GF-D8 (cell line): Measurements from ENCODE around the gene SHE.

Experiments
- DNase-seq: peaks from one replicate; lab custom pipeline; 2025; lab: John Stamatoyannopoulos, UW

The SHE gene

DNA sequence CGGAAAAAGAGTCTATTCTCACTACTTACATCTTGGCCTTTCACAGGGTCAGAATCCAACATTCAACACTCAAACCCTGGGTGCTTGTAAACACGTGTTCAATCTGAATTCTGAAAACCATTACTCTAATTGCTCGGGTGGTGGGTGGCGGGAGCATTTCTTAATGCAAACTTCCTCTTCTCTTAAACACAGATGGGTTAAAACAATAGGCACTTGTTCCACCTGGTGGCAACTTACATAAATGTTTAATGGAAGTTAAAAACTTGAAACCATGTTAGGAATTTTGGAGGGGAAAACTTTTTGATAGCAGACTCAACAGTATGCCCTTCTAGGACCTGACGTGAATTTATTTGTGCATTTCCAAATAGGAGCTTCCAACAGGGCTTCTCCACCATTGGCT, 23.6 kb downstream of the SHE start:
- DNase-seq: peak; percentile 66

DNA sequence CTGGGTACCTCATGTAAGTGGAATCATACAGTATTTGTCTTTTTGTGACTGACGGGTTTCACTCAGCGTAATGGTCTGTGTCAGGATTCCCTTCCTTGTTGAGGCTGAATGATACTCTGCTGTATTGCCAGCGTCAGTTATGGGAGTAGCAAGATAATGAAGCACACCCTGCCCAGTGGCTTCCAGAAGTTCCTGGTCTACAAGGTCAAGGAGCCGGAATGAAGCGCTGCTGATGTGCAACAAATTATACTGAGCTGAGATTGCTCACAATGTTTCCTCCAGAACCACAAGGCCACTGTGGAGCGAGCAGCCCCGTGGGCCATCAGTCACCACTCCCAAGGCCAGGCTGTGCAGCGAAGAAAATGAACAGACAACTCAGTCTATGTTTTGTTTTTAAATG, 24.2 kb downstream of the SHE start:
- no peak for DNase-seq

DNA sequence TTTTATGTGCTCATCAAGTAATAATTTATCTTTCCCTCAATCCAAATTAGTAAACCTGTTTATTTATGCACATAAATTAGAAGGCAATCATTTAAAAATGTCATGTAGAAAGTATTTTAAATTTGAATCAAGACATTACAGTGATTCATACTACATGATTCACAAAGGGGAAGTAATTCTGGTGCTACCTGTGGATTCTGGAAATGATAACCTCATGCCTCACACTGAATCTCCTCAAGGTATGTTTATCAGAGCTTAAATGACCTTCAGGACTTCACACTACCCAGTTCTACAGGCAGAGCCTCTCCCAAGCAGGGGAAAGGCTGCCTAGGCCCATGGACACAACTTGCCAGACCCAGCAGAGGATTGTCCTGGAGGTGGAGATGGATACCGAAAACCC, 25.4 kb downstream of the SHE start:
- no peak for DNase-seq

DNA sequence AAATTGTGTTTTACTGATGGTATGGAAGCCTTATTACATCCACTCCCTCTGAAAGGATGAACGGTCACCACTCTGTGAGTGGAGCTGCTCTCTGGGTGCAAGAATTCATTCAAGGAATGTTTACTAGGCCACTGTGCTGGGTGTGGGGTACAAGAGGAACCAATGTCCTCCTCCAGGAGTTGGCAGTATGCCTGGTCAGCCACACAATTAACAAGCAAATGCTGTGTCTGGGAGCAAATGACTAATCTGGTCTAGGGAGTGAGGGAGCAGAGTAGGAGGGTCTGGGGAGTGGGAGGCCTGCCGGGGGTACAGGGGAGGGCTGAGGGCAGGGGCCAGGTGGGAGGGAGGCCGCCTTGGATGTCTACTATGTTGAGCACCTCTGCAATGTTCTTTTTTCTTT, 27.4 kb downstream of the SHE start:
- peak; percentile 21 for DNase-seq

DNA sequence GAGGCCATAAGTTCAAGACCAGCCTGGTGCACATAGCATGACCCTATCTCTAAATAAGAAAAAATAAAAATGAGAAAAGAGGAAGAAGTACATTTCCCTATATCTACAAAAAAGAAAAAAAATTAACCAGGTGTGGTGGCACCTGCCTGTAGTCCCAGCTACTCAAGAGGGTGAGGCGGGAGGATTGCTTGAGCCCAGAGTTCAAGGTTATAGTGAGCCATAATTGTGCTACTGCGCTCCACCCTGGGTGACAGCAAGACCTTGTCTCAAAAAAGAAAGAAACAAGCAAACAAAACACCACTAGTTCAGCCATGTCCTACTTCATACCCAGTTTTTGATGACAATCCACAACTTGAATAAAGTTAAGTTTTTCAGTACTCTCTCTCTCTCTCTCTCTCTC, 30.9 kb downstream of the SHE start:
- DNase-seq: no peak

DNA sequence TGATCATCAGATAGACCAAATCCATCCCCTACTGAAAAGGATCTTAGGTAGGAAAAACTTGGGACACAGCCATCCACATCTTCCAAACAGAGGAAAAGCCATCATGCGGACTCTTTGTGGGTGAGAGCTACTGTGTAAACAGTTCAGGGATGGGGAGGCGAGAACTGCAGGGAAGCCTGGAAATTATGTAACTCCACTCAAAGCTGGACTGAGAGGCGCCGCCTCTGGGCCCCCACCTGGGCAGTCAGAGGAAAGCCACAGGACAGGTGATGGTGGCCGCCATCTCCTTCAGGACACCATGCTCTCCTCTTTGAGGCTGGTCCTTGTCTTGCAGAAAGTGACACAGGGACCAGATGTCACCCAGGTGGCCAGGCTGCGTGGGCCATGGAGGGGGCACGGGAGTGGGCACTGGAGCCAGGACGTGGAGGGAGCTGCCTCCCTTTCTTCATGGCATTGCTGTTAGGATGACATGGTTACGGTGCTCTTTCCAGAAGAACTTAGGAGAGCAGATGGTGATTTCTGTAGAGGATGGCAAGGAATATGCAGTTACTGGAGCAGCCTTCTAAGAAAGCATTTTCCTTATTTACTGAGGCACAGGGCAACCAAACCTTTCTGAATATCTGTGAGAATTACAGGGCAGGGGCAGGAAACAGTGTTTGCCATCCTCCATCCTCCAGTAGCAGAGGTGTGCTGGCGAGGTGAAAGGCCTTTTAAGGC, 32.2 kb downstream of the SHE start:
- DNase-seq: no peak

DNA sequence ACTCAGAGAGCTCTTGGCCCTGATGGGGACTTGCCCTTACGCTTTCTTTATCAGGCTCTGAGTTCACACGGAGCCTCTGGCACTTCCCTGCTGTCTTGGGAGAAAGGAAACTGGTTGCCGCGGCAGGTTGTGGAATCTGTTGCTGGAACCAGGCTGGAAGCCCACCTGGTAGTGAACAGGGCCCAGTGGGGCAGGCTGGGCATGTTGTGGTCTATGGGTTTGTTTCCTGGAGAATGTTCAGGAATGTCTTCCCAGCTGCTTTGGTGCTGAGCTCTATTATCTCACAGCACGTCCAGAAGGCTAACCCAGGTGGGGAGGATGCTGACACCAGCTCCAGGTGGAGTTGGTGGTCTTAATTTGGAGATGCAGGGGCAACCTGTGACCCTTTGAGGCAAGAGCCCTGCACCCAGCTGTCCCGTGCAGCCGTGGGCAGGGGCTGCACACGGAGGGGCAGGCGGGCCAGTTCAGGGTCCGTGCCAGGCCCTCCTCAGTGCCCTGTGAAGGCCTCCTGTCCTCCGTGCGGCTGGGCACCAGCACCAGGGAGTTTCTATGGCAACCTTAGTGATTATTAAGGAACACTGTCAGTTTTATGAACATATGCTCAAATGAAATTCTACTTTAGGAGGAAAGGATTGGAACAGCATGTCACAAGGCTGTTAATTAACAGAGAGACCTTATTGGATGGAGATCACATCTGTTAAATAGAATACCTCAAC, 33.5 kb downstream of the SHE start:
- DNase-seq: no peak

DNA sequence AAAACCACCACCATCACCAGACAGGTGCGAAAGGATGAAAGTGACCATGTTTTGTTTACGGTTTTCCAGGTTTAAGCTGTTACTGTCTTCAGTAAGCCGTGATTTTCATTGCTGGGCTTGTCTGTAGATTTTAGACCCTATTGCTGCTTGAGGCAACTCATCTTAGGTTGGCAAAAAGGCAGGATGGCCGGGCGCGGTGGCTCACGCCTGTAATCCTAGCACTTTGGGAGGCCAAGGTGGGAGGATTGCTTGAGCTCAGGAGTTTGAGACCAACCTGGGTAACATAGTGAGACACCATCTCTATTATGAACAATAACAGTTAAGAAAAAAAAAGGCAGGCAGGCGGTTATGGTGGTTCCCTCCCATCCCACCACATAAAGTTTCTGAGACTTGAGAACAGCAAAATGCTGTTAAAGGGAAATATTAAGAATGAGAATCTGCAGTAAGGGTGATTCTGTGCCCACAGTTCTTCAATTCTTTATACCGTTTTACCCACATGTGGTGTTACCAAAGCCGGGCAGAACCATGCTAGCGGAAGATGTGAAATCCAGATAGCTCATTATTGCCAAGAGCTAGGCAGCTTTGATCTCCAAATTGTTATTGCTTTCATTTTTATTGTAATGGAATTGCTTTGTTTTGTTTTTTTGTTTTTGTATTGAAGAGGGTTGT, 34.6 kb downstream of the SHE start:
- DNase-seq: no peak

DNA sequence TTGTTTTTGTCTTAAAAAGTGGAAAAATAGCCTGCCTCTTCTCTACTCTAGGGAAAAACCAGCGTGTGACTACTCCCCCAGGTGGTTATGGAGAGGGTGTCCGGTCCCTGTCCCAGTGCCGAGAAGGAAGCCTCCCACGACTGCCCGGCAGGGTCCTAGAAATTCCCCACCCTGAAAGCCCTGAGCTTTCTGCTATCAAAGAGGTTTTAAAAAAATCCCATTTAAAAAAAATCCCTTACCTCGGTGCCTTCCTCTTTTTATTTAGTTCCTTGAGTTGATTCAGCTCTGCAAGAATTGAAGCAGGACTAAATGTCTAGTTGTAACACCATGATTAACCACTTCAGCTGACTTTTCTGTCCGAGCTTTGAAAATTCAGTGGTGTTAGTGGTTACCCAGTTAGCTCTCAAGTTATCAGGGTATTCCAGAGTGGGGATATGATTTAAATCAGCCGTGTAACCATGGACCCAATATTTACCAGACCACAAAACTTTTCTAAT, 35.2 kb downstream of the SHE start:
- DNase-seq: no peak

DNA sequence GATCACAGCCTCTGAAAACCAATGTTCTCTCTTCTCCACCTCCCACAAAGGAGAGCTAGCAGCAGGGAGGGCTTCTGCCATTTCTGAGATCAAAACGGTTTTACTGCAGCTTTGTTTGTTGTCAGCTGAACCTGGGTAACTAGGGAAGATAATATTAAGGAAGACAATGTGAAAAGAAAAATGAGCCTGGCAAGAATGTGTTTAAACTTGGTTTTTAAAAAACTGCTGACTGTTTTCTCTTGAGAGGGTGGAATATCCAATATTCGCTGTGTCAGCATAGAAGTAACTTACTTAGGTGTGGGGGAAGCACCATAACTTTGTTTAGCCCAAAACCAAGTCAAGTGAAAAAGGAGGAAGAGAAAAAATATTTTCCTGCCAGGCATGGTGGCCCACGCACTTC, 36.0 kb downstream of the SHE start:
- DNase-seq: no peak

DNA sequence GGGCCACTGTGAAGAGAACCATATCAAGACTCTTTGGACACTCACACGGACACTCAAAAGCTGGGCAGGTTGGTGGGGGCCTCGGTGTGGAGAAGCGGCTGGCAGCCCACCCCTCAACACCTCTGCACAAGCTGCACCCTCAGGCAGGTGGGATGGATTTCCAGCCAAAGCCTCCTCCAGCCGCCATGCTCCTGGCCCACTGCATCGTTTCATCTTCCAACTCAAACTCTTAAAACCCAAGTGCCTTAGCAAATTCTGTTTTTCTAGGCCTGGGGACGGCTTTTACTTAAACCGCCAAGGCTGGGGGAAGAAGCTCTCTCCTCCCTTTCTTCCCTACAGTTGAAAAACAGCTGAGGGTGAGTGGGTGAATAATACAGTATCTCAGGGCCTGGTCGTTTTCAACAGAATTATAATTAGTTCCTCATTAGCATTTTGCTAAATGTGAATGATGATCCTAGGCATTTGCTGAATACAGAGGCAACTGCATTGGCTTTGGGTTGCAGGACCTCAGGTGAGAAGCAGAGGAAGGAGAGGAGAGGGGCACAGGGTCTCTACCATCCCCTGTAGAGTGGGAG, 36.5 kb downstream of the SHE start:
- DNase-seq: no peak

DNA sequence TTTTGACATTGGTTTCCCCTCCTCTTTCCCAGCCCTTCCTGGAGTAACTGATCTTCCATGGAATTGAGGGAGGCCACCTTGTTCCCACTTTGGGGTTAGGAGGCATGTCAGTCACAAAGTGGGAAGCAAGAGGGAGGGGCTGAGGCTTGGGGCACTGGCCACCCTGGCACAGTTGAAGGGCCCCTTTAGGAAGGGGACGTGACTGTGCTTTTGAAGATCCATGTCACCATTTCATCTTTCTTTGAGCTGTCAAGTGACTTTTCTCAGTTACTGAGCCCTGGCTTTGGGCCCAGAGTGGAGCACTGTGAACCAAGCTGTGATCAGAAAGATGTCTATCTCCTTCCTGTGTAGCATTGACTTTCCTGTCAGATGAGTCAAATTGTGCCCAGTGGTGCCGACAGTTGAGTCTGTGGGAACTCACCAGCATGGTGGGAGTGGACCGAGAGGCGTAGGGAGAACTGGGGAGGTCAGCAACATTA, 38.7 kb downstream of the SHE start:
- DNase-seq: peak; percentile 87

DNA sequence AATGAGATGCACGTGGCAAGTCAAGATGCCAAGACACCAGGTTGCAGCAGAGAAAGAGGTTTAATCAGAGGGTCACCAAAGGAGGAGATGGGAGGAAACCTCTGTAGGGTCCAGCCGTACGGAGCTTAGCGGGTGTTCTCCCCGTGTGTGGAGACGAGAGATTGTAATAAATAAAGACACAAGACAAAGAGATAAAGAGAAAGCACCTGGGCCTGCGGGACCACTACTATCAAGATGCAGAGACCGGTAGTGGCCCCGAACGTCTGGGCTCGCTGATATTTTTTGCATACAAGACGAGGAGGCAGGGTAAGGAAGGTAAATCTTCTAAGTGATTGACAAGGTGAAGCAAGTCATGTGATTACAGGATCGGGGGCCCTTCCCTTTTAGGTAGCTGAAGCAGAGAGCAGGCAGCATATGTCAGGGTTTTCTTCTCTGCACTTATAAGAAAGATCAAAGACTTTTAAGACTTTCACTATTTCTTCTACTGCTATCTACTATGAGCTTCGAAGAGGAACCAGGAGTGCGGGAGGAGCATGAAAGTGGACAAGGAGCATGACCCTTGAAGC, 41.4 kb downstream of the SHE start:
- DNase-seq: no peak

DNA sequence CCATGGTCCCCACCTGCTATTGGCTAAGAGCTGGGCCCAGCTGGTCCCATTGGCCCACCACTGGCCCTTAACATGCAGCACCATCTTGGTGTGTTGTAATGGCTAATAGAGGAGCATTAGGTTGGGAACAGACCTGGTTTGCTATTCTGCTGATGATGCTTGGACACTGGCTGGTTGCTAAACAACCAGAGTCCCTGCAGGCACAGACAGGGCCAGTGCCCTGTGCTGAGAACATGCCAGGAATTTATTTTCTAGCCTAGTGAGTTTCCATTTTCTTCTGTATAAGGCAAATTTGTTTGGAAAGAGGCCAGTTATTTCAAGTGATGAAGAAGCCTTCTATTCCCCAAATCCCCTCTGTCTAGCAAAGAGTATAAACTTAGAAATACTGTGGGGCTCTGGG, 43.1 kb downstream of the SHE start:
- no peak for DNase-seq

DNA sequence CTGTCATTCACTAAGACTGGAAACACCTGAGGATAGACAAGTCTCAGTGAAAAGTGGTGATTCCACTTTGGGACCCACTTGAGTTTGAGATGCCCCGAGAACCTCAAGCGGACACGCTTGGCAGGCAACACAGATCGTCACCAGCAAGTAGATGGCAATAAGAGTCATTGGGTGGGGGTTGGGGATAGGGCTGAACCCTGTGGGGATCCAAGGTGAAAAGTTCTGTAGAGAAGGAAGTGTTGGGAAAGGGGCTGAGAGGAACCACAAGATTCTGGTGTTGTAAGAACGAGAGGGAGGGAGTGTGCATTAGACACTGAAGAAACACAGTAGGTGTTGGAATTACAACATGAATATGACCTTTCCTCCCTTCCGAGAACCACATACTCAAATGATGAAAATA, 45.6 kb downstream of the SHE start:
- peak; percentile 85 for DNase-seq

DNA sequence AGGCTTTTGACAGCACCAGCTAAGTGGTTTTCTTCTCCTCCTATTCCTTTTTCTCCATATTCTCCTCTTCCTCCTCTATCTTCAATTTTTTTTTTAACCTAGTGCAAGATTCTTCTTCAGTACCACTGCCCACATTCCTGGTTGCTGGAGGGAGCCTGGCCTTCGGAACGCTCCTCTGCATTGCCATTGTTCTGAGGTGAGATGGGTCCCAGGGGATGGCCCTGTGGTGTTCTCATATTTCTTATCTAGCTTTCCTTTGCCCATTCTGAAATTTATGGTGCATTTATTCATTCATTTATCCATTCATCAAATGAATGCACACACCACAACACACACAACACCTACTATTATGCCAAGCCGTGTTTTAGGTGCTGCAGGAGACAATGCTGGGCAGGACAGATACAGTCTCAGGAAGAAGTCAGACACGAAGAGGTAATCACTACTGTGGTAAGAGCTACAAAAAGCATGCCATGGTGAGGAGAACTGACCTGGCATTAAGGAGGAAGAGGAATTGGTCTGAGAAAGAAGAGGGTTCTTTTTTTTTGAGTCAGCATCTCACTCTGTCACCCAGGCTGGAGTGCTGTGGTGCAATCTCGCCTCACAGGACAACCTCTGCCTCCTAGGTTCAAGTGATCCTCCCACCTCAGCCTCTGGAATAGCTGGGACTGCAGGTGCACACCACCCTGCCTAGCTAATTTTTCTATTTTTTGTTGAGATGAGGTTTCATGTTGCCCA, 47.7 kb downstream of the SHE start:
- DNase-seq: no peak

DNA sequence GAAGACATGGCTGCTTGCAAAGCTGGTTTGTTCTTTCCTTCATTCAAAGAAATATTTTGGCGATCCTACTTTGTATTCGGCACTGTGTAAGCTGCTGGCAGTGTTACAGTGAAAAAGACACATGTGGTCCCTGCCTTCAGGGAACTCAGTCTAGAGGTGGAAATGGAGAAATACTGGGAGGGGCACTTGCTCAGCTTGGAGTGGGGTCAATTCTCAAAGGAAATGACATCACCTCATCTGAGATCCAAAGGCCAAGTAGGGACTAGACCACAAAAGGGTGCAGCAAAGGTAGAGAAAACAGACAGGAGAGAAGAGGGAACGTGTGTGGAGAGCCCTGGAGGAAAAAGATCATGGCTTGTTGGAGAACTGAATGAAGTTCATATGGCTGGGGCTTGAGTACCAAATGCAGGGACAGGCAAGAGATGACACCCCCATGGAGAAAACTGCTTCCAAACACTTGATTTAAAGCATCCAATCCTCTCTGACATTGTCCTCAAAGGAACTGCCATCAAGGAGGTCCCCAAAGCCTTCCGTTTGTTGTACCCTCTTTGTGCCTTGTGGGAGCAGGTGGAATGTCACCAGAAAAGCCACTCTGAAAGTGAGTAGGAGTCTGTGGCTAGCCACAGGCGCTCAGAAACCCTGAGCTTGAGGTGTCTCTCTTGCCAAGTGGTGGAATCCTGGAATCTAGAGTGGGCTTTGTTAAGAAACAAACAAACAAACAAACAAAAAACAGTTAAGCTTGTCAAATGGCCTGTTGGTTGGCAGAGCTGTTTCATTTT, 48.4 kb downstream of the SHE start:
- DNase-seq: peak; percentile 80

DNA sequence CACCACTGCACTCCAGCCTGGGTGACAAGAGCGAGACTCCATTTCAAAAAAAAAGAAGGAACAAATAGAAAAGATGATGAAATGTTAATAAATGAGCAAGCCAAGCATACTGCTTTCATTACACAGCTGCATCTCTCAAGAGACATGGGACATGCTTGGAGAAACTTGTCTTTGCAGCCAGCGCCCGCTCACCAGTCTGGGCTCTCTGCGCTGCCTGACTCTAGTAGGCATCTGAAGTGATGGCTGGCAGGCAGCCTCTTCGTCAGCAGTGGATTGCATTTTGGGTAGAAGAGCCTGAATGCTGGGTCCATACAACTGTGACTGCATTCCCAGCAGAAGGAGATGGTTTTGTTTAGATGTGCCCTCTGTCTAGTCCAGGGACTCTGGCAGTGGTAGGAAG, 49.1 kb downstream of the SHE start:
- no peak for DNase-seq

DNA sequence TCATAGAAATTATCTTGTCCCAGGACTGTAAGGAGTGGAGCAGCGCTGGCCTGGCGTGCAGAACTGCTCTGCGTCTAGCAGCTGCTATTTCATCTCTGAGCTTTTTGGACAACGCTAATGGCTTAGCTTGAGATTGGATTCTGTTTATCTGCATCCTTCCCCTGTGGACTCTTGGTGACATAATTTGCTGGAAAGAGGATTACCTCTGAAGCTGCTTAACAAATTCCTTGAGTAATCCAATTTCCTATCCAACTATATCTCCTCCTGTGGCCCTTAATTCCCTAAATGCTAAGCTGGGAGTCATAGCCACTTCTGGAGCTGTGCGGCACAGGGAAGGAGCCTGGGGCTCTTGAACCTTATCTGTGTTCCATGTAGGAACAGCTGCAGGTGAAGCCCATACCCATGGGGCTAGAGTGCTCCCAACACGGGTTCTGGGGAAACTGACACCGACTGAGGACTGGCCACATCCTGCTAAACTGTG, 53.8 kb downstream of the SHE start:
- DNase-seq: no peak

DNA sequence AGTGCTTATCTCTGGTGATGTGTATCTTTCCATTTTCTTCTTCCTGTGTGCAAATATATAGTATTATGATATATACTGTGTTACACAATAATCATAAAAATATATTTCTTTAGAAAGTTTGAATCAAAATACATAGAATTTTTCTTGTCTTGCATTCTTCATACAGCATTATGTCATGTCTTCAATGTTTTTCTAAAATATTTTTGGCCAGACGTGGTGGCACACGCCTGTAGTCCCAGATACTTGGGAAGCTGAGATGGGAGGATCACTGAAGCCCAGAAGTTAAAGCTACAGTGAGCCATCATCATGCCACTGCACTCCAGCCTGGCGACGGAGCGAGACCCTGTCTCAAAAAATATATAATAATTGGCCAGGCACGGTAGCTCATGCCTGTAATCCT, 55.4 kb downstream of the SHE start:
- DNase-seq: no peak

DNA sequence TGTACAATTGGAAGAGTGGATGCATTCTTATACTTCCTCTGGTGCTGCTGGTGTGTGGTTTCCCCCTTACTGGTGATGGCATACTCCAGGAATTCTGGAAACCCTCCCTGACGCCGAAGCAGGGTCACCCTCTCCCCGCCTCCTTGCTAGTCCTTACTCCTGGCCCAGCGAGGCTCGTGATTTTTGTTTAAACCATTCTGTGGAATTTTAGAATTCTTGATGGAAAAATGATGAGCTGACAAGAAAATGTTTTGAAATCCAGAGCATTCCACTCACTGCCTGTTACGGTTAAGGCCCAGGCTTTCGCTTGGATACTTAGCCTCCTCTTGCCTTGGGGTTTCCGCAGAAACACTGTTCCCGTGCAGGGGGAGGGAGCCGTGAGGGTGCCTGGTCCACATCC, 55.9 kb downstream of the SHE start:
- DNase-seq: no peak
